Panc1 (cell line): ENCODE measurements around the gene IMP4. TPM values are rescaled to one million over a fixed set of nuclear protein-coding genes. Genes with fewer than 3 reads are reported as not detected.

Source experiments
- ATAC-seq: fragments of 200-7000 bp; cut with Tn5 transposase; 2 replicates; pipeline ENCODE4 v1.9.1; 2020; ENCODE audit warnings: mild to moderate bottlenecking, moderate library complexity
- BruUV-seq: library from RNA; stranded (reverse); fragments of 400-500 nt; replicated peaks from 2 replicates; lab custom pipeline; 2021; lab: Mats Ljungman, UMichigan
- CTCF ChIA-PET: fragments of 300-600 bp; sonication (Branson Sonifier 250); formaldehyde crosslinking; loops from one replicate; lab custom pipeline; 2022; ENCODE audit warnings: antibody characterized with exemption; lab: Charles Lee
- POLR2A ChIA-PET: fragments of 300-600 bp; sonication (Branson Sonifier 250); formaldehyde crosslinking; loops from one replicate; lab custom pipeline; 2022; ENCODE audit warnings: antibody characterized with exemption; lab: Charles Lee
- DNase-seq: peaks from one replicate; pipeline ENCODE4 v3.0.0-alpha.2; 2010; ENCODE audit warnings: low read depth, low spot score
- H3K27ac ChIP-seq: 2 replicates; pipeline ENCODE4 v1.5.1; 2011; ENCODE audit warnings: mild to moderate bottlenecking, low read length, inconsistent platforms
- H3K27me3 ChIP-seq: fragments of 200-500 bp; sonication (Bioruptor generic); 2 replicates; pipeline ENCODE4 v1.6.0; 2014; ENCODE audit warnings: low read length, inconsistent platforms; ENCODE audit not compliant: control insufficient read depth, insufficient read depth
- H3K36me3 ChIP-seq: fragments of 200-500 bp; sonication (Bioruptor generic); 2 replicates; pipeline ENCODE4 v1.5.1; 2014; ENCODE audit warnings: inconsistent platforms, mild to moderate bottlenecking, low read length, moderate library complexity; ENCODE audit not compliant: control insufficient read depth, insufficient read depth
- H3K4me1 ChIP-seq: 2 replicates; pipeline ENCODE4 v1.5.1; 2011; ENCODE audit warnings: inconsistent platforms, mild to moderate bottlenecking, low read length, moderate library complexity; ENCODE audit not compliant: control insufficient read depth, insufficient read depth
- H3K4me3 ChIP-seq, 2 experiments: 2 replicates each; pipeline ENCODE4 v1.5.1; 2011 to 2012; ENCODE audit warnings: low read depth in 2 of 2, low read length in 2 of 2, mild to moderate bottlenecking in 2 of 2, inconsistent platforms in 1 of 2, moderate library complexity in 1 of 2
- H3K9me3 ChIP-seq: fragments of 200-500 bp; sonication (Bioruptor generic); 2 replicates; pipeline ENCODE4 v1.5.1; 2014; ENCODE audit warnings: low read depth, mild to moderate bottlenecking, inconsistent platforms, low read length, moderate library complexity; ENCODE audit not compliant: control insufficient read depth, insufficient read depth
- CTCF ChIP-seq: fragments of 450-650 bp; IDR thresholded peaks from 2 replicates; pipeline ENCODE4 v1.5.1; 2017; ENCODE audit warnings: mild to moderate bottlenecking
- POLR2AphosphoS5 ChIP-seq: IDR thresholded peaks from 2 replicates; pipeline ENCODE4 v1.6.1; 2012; ENCODE audit warnings: mild to moderate bottlenecking, low read depth, low read length, moderate library complexity
- REST ChIP-seq, 2 experiments: IDR thresholded peaks; 2 replicates each; pipeline ENCODE4 v1.6.1; 2011 to 2012; ENCODE audit warnings: low read depth in 2 of 2, control low read depth in 1 of 2, low read length in 1 of 2, mild to moderate bottlenecking in 1 of 2, moderate library complexity in 1 of 2; ENCODE audit not compliant: insufficient read depth in 1 of 2
- SIN3A ChIP-seq: IDR thresholded peaks from 2 replicates; pipeline ENCODE4 v1.6.1; 2012; ENCODE audit warnings: low read depth, mild to moderate bottlenecking, low read length, moderate library complexity, borderline replicate concordance; ENCODE audit not compliant: insufficient read depth
- TCF7L2 ChIP-seq: IDR thresholded peaks from 2 replicates; pipeline ENCODE4 v1.6.1; 2011; ENCODE audit warnings: mild to moderate bottlenecking, low read depth, low read length, inconsistent platforms
- in situ Hi-C: cut with HindIII; loops from 2 replicates; pipeline ENCODE4 v1.10.0; 2016; ENCODE audit warnings: low sequenced_read_pairs, low pct_unique_long_range_greater_than_20kb
- intact Hi-C: fragments of 100-400 bp; cut with micrococcal nuclease; formaldehyde crosslinking; loops from one replicate; pipeline ENCODE4 v1.10.0; 2022; ENCODE audit not compliant: unreplicated experiment
- total RNA-seq: library from RNA; stranded (reverse); gene quantifications from one replicate; pipeline ENCODE4 v1.2.1, GENCODE V29; 2021; ENCODE audit not compliant: unreplicated experiment

Gene IMP4
- total RNA-seq, 1 experiment from 2014 or later: 104 TPM

DNA sequence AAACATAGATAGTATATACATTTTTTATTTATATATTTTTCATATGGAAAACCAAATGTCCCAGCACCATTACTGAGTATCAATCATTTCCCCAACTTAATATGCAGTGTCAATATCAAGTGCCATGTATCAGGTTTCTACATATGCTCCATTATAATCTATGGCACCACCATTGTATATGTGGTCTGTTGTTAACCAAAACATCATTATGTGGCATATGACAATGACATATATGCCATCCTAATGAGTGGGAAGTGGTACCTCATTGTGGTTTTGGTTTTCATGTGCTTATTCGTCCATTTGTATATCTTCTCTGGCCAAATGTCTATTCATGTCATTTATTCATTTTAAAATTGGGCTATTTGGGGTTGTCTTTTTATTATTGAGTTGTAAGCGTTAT, 22.4 kb downstream of the IMP4 start:
- Histone ChIP-seq H3K9me3 (no peaks in the 10 kb centered on the region), H3K27ac (no peak overlapping the region), H3K4me3 (no peak overlapping the region), H3K27me3 (no peaks in the 10 kb centered on the region), H3K4me1 (no peaks in the 10 kb centered on the region), H3K36me3 (no peaks in the 10 kb centered on the region)
- ATAC-seq (no peak), DNase-seq (no peak)
- intact Hi-C loops: no loop called here
- no TSS peak for BruUV-seq
- TF ChIP-seq TCF7L2: no peak
- no peak for TF ChIP-seq POLR2AphosphoS5
- no peak for TF ChIP-seq CTCF
- TF ChIP-seq SIN3A: no peak
- TF ChIP-seq REST (IDR thresholded peaks at IDR 0.05; ENCODE audit: insufficient read depth in 1 of 2, low read depth in 2 of 2, low read length in 1 of 2): no peak
- ChIA-PET POLR2A (no interaction called here), CTCF (no interaction called here)
- in situ Hi-C loops: no loop called here

GRCh38 chr2:130365963-130366362, 23.3 kb downstream of the IMP4 start:
- Histone ChIP-seq H3K4me3 (no peak overlapping the region), H3K9me3 (no peaks in the 10 kb centered on the region), H3K27ac (no peak overlapping the region), H3K36me3 (no peaks in the 10 kb centered on the region), H3K4me1 (peaks cover 2% of the 10 kb centered on the region), H3K27me3 (no peaks in the 10 kb centered on the region)
- BruUV-seq: no TSS peak
- ATAC-seq (no peak), DNase-seq (no peak)
- CTCF ChIA-PET: no interaction called here
- intact Hi-C loops: no loop called here
- TF ChIP-seq TCF7L2: no peak
- in situ Hi-C loops: no loop called here
- POLR2A ChIA-PET: no interaction called here

- ChIA-PET CTCF (no interaction called here), POLR2A (interaction anchor here (0.6 kb wide), 1 partner anchor 1139 kb away, joined by 13 read pairs; no protein-coding TSS in a partner anchor)
- intact Hi-C loops (no loop called here), in situ Hi-C loops (no loop called here)
- H3K4me1 ChIP-seq: peaks cover 8% of the 10 kb centered on the region
- H3K36me3 ChIP-seq: no peaks in the 10 kb centered on the region
- H3K9me3 ChIP-seq: no peaks in the 10 kb centered on the region
- TF ChIP-seq CTCF (no peak), REST (IDR thresholded peaks at IDR 0.05; ENCODE audit: insufficient read depth in 1 of 2, low read depth in 2 of 2, low read length in 1 of 2) (no peak), TCF7L2 (no peak), POLR2AphosphoS5 (no peak), SIN3A (no peak)
- no TSS peak for BruUV-seq
- H3K27me3 ChIP-seq: no peaks in the 10 kb centered on the region
- ATAC-seq (no peak), DNase-seq (no peak)
- H3K27ac ChIP-seq: no peak overlapping the region
- no peak overlapping the region for H3K4me3 ChIP-seq
Measured at GRCh38 chr2:130366720-130367119, 24.0 kb downstream of the IMP4 start.
